Activated CD8-positive, alpha-beta T cell treated with anti-CD3 and anti-CD28 coated beads for 36 hours (primary cell): ENCODE measurements around the gene SIRPG. TPM values are rescaled to one million over a fixed set of nuclear protein-coding genes. Genes with fewer than 3 reads are reported as not detected.

Experiments
- ATAC-seq: fragments of 200-7000 bp; cut with Tn5 transposase; one replicate; pipeline ENCODE4 v1.10.0; 2021; ENCODE audit warnings: mild to moderate bottlenecking, moderate library complexity
- CTCF ChIA-PET: fragments of 350-600 bp; sonication (Branson Sonifier 250); formaldehyde crosslinking; loops from one replicate; lab custom pipeline; 2021; ENCODE audit warnings: antibody characterized with exemption; lab: Charles Lee
- POLR2A ChIA-PET: fragments of 350-600 bp; sonication (Branson Sonifier 250); formaldehyde crosslinking; loops from one replicate; lab custom pipeline; 2021; ENCODE audit warnings: antibody characterized with exemption; lab: Charles Lee
- DNase-seq: peaks from one replicate; pipeline ENCODE4 v3.0.0-alpha.2; 2020
- H3K27ac Mint-ChIP-seq: one replicate; pipeline ENCODE4 v1.8.0; 2021; ENCODE audit warnings: mild to moderate bottlenecking, mixed read lengths
- H3K27me3 Mint-ChIP-seq: one replicate; pipeline ENCODE4 v1.8.0; 2021; ENCODE audit warnings: mixed read lengths
- H3K36me3 Mint-ChIP-seq: one replicate; pipeline ENCODE4 v1.8.0; 2021; ENCODE audit warnings: low read depth, mixed read lengths
- H3K4me1 Mint-ChIP-seq: one replicate; pipeline ENCODE4 v1.8.0; 2021; ENCODE audit warnings: low read depth, mixed read lengths
- H3K4me3 Mint-ChIP-seq: one replicate; pipeline ENCODE4 v1.8.0; 2021; ENCODE audit warnings: mild to moderate bottlenecking, moderate library complexity, mixed read lengths
- H3K9me3 Mint-ChIP-seq: one replicate; pipeline ENCODE4 v1.8.0; 2021; ENCODE audit warnings: mixed read lengths
- intact Hi-C: fragments of 100-400 bp; cut with micrococcal nuclease; formaldehyde crosslinking; loops from one replicate; pipeline ENCODE4 v1.10.0; 2022
- total RNA-seq, 2 experiments: library from RNA; stranded (reverse); gene quantifications; one replicate each; pipeline ENCODE4 v1.2.3, GENCODE V29; 2021
- TF ChIP-seq, protein P1 (sequence below): fragments of 200-600 bp; IDR thresholded peaks from one replicate; pipeline ENCODE4 v1.8.0; 2022; ENCODE audit warnings: antibody characterized with exemption, mild to moderate bottlenecking

Gene SIRPG
- total RNA-seq, 2 experiments from 2014 or later = 45.4 to 48.6 TPM

DNA sequence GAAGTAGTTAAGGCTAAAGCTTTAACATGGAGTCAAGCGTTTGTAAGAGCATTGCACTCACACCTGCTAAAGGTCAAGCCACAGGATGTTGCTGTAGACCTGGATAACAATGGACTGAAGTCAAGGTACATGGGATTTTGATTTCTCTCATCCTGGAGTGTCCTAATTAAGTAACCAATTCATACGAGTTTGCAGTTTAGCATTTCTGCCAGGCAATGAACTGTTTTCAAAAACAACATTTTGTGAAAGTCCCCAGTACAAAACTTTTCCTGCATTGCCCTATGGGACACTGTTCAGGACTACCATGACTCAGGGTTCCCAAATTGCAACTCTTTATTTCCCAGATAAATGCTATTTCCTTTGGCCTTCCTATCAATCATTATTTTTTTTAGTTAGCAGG, 20.4 kb downstream of the SIRPG start:
- H3K36me3 Mint-ChIP-seq = peaks cover 53% of the 10 kb centered on the region

DNA sequence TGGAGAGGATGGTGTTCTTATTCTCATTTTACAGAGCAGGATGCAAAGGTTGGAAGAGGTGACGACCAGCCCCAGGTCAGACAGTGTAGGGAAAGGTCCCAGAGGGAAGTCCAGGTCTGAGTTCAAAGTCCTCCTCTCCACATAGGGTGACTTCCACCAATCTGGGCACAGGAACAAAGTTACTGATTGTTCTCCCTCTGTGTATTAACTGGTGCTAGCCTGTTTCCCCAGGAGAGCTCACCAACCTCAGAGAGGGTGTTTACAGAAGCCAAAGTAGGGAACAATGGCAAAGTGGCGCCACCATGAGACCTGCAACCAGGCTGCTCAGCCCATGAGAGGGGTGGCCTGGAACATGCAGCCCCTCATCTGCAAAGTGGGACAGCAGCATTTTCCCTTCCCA, 21.0 kb downstream of the SIRPG start:
- H3K9me3 Mint-ChIP-seq = peaks cover 7% of the 10 kb centered on the region
- H3K36me3 Mint-ChIP-seq = peaks cover 58% of the 10 kb centered on the region
- intact Hi-C loops = no loop called here
- DNase-seq (no peak), ATAC-seq (no peak)
- H3K4me3 Mint-ChIP-seq = no peak overlapping the region
- no peaks in the 10 kb centered on the region for H3K27me3 Mint-ChIP-seq
- TF ChIP-seq, protein P1, sequence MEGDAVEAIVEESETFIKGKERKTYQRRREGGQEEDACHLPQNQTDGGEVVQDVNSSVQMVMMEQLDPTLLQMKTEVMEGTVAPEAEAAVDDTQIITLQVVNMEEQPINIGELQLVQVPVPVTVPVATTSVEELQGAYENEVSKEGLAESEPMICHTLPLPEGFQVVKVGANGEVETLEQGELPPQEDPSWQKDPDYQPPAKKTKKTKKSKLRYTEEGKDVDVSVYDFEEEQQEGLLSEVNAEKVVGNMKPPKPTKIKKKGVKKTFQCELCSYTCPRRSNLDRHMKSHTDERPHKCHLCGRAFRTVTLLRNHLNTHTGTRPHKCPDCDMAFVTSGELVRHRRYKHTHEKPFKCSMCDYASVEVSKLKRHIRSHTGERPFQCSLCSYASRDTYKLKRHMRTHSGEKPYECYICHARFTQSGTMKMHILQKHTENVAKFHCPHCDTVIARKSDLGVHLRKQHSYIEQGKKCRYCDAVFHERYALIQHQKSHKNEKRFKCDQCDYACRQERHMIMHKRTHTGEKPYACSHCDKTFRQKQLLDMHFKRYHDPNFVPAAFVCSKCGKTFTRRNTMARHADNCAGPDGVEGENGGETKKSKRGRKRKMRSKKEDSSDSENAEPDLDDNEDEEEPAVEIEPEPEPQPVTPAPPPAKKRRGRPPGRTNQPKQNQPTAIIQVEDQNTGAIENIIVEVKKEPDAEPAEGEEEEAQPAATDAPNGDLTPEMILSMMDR = no peak
- ChIA-PET CTCF (interaction anchor here (1.8 kb wide), 1 partner anchor 140 kb away, joined by 4 read pairs; no protein-coding TSS in a partner anchor), POLR2A (interaction anchor here (0.8 kb wide), 1 partner anchor 13 kb away, joined by 3 read pairs; no protein-coding TSS in a partner anchor)
- peaks cover 63% of the 10 kb centered on the region for H3K4me1 Mint-ChIP-seq
- H3K27ac Mint-ChIP-seq = peak overlapping the region; percentile 18

More for the DNA sequence above, 20.4 kb downstream of the SIRPG start:
- DNase-seq (no peak), ATAC-seq (no peak)
- TF ChIP-seq, protein P1 = no peak
- Mint-ChIP-seq H3K4me1 (peaks cover 57% of the 10 kb centered on the region), H3K27me3 (no peaks in the 10 kb centered on the region), H3K27ac (peak overlapping the region; percentile 18), H3K9me3 (peaks cover 7% of the 10 kb centered on the region), H3K4me3 (no peak overlapping the region)
- ChIA-PET POLR2A (interaction anchor here (0.8 kb wide), 1 partner anchor 13 kb away, joined by 3 read pairs; no protein-coding TSS in a partner anchor), CTCF (no interaction called here)
- intact Hi-C loops = no loop called here

DNA sequence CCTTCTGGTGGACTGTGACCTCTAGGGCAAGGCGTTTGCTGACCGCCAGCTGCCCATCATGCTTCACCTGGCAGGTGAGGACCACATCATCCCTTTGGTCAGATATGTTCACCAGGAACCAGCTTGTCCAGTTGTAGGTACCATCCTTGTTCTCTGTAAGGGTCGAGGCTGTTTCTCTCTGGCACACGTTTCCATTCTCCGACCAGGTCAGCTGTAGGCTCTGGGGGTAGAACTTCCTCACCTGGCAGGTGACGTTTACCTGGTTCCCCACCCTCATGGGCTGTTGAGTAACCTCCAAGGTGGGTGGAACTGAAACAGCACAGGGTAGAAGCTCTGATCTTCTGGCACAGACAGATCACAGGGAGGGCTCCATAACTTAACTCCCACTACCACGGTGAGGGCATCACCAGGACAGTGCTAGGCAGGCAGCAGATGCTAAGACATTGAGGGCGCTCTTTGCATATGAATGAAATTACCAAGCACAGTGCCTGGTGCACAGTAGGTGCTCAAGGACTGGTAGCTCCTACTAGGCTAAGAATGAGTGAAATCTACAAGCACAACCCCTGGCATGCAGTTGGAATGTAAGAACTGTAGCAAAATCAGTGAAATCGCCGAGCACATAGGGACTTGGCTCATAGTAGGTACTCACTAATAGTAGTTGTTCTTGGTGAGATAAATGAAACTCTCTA, 22.1 kb downstream of the SIRPG start:
- ChIA-PET POLR2A (no interaction called here), CTCF (interaction anchor here (1.2 to 1.8 kb wide), 2 partner anchors 16 to 142 kb away, joined by 4 read pairs; no protein-coding TSS in a partner anchor)
- Mint-ChIP-seq H3K27me3 (no peaks in the 10 kb centered on the region), H3K4me1 (peaks cover 72% of the 10 kb centered on the region), H3K9me3 (peaks cover 7% of the 10 kb centered on the region), H3K4me3 (no peak overlapping the region), H3K27ac (no peak overlapping the region), H3K36me3 (peaks cover 68% of the 10 kb centered on the region)
- TF ChIP-seq, protein P1 = no peak
- DNase-seq = no peak
- ATAC-seq = no peak
- intact Hi-C loops = no loop called here

DNA sequence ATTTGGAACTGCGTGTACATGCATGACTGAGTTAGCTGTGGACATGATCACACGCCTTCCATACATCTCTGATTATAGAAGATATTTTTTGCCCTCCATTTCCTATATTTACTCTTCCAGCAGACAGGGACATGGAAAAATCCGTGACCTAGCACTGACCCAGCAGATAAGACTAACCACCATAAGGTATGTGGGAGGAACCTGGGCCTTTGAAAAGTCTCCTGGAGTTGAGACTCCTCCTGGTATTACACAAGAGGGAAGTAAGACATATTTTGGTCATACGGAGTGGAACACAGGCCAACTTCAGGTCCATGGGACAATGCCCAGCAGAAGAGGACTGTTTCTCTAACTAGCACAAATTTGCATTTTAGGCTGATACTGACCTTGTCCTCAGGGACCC, 24.0 kb downstream of the SIRPG start:
- Mint-ChIP-seq H3K4me3 (no peak overlapping the region), H3K27me3 (no peaks in the 10 kb centered on the region), H3K9me3 (no peaks in the 10 kb centered on the region), H3K36me3 (peaks cover 82% of the 10 kb centered on the region), H3K4me1 (peaks cover 78% of the 10 kb centered on the region), H3K27ac (peak overlapping the region; percentile 17)
- POLR2A ChIA-PET = no interaction called here
- CTCF ChIA-PET = no interaction called here
- TF ChIP-seq, protein P1 = no peak
- DNase-seq (no peak), ATAC-seq (no peak)
- intact Hi-C loops = no loop called here

DNA sequence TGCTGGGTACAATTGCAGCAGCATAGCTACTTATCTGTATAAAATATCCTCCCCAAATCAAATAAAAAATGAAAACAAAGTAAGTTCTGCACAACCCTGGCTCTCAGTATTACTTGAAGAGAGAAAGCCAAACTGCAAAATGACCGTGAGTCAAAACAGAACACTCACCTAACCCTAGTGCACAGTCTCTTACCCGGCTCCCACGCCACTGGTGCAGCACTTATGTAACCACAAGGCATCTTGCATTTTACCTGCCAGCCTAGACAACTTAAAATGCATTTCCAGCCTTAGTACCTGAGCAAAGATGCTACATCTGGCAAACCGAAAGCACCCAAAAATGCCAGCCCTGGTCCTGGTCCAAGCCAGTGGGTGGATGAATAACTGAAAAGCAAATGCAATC, 25.4 kb downstream of the SIRPG start:
- TF ChIP-seq, protein P1 = no peak
- peaks cover 78% of the 10 kb centered on the region for H3K4me1 Mint-ChIP-seq
- H3K36me3 Mint-ChIP-seq = peaks cover 86% of the 10 kb centered on the region
- H3K27me3 Mint-ChIP-seq = no peaks in the 10 kb centered on the region
- DNase-seq (peak; percentile 73), ATAC-seq (peak; percentile 86)
- ChIA-PET CTCF (interaction anchor here (0.9 to 1.1 kb wide), 3 partner anchors 15 to 145 kb away, joined by 4 to 5 read pairs (median 4); no protein-coding TSS in a partner anchor), POLR2A (no interaction called here)
- H3K27ac Mint-ChIP-seq = peak overlapping the region; percentile 58
- H3K4me3 Mint-ChIP-seq = peak overlapping the region; percentile 32
- intact Hi-C loops = no loop called here
- H3K9me3 Mint-ChIP-seq = no peaks in the 10 kb centered on the region
